Pancreas (tissue), 10 donors: ENCODE measurements around the gene CDKAL1. TPM values are rescaled to one million over a fixed set of nuclear protein-coding genes. Genes with fewer than 3 reads are reported as not detected.

Source experiments
- ATAC-seq, 4 donors: fragments of 200-7000 bp; cut with Tn5 transposase; one replicate each; pipeline versions ENCODE4 v1.8.0 to v1.9.1; 2020; ENCODE audit warnings: mild to moderate bottlenecking in 4 of 4, moderate library complexity in 4 of 4
- DNase-seq, 6 donors: peaks; one replicate each; pipeline ENCODE4 v3.0.0-alpha.2; 2020
- FAIRE-seq: peaks from 2 replicates; lab custom pipeline; 2012; peaks lifted over from hg19 to GRCh38; lab: Jason Lieb, UNC
- H3K27ac ChIP-seq, 4 donors: fragments of 200-600 bp; sonication (generic); 1 replicate in 3 of 4; 2 replicates in 1 of 4; pipeline versions ENCODE4 v1.5.0 to v1.8.0; 2020
- H3K27me3 ChIP-seq, 4 donors: fragments of 200-600 bp; one replicate each; pipeline ENCODE4 v1.8.0; 2021
- H3K36me3 ChIP-seq, 3 donors: fragments of 200-600 bp; sonication (generic) in 1 of 3; one replicate each; pipeline versions ENCODE4 v1.5.0 to v1.8.0; 2020 to 2021
- H3K4me1 ChIP-seq, 3 donors: fragments of 200-600 bp; one replicate each; pipeline ENCODE4 v1.8.0; 2021
- H3K4me3 ChIP-seq, 4 donors: fragments of 200-600 bp; sonication (generic) in 2 of 4; one replicate each; pipeline versions ENCODE4 v1.5.0 to v1.8.0; 2020 to 2021
- H3K9me3 ChIP-seq, 4 donors: fragments of 200-600 bp; one replicate each; pipeline ENCODE4 v1.8.0; 2021
- WGBS, 2 donors: extraction: QIAGEN DNeasy Blood & Tissue Kit; methylation state at CpG; one replicate each; pipeline ENCODE4 v1.1.7; 2013; 5-methylcytosine and 5-hydroxymethylcytosine counted together
- intact Hi-C, 3 donors: fragments of 100-400 bp; cut with DNase I; formaldehyde crosslinking; loops; one replicate each; pipeline versions ENCODE4 v1.11.1 to v1.14.2; 2022
- polyA plus RNA-seq, 2 donors: library from polyadenylated mRNA; stranded (reverse); fragments of 200-250 nt; gene quantifications; one replicate each; pipeline ENCODE4 v1.2.3, GENCODE V29; 2013
- total RNA-seq, 6 donors: library from RNA; stranded (reverse); fragmentation: NEBNext Ultra II Directional in 4 of 6; extraction: Animal tissue kit (Norgen Biotek cat#: 25700) in 4 of 6; gene quantifications; one replicate each; pipeline versions ENCODE4 v1.2.1 to v1.2.4, GENCODE V29; 2021 to 2023
- TF ChIP-seq, protein P1 (sequence below), 4 donors: fragments of 200-600 bp; sonication (generic) in 3 of 4; IDR thresholded peaks; one replicate each; pipeline versions ENCODE4 v1.5.0 to v1.8.0; 2021; ENCODE audit warnings: antibody characterized with exemption in 4 of 4
- donor health status: healthy with polysubstance abuse.
- donor health status: DM: no; HTN: no; CAD: no; lungs with moderate emphysema.
- donor health status: DM: no; HTN: no; CAD: no.
- donor health status: control.
- donor health status: control.
- donor health status: Bipolar disorder and iron deficiency.
- donor health status: DM: yes; HTN: yes; CAD: no.
- donor health status: DM: no; HTN: no; CAD: no.
- donor health status: DM: no; HTN: no; CAD: no.
- donor health status: DM: yes; HTN: yes; CAD: no.

Gene CDKAL1
- total and polyA plus RNA-seq, 8 donors = 3.3 to 11.7 (median 8.2) TPM

DNA sequence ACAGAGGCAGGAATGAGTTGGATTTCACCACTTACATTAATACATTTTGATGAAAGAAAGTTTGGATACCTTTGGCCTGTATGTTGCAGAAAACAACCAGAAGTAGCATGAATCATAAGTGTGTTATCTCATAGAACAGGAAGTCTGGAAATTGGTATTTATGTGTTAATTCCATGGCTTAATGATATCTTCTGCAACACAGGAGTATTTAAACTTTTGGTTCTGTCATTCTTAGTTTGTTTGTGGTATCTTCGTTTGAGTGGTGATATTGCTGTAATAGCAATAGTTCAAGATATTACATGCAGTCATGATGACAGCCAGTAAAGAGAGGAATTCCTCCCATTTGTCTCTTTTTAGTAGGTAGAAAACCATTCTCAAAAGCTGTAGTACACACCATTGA is 177.3 kb downstream of the CDKAL1 start:
- H3K36me3 ChIP-seq = no peaks in the 10 kb centered on the region
- ATAC-seq (no peak), FAIRE-seq (no peak), DNase-seq (no peak)
- intact Hi-C loops = no loop called here
- H3K9me3 ChIP-seq = no peaks in the 10 kb centered on the region
- TF ChIP-seq, protein P1, sequence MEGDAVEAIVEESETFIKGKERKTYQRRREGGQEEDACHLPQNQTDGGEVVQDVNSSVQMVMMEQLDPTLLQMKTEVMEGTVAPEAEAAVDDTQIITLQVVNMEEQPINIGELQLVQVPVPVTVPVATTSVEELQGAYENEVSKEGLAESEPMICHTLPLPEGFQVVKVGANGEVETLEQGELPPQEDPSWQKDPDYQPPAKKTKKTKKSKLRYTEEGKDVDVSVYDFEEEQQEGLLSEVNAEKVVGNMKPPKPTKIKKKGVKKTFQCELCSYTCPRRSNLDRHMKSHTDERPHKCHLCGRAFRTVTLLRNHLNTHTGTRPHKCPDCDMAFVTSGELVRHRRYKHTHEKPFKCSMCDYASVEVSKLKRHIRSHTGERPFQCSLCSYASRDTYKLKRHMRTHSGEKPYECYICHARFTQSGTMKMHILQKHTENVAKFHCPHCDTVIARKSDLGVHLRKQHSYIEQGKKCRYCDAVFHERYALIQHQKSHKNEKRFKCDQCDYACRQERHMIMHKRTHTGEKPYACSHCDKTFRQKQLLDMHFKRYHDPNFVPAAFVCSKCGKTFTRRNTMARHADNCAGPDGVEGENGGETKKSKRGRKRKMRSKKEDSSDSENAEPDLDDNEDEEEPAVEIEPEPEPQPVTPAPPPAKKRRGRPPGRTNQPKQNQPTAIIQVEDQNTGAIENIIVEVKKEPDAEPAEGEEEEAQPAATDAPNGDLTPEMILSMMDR (IDR thresholded peaks at IDR 0.05) = no peak
- 55 to 68% methylated on average over 1 of the region's 1 CpG for WGBS, 2 donors
- H3K4me3 ChIP-seq = no peak overlapping the region
- H3K27me3 ChIP-seq = no peaks in the 10 kb centered on the region
- H3K4me1 ChIP-seq = peaks cover 0 to 19% (median 12%) of the 10 kb centered on the region in 3 donors
- no peak overlapping the region for H3K27ac ChIP-seq

DNA sequence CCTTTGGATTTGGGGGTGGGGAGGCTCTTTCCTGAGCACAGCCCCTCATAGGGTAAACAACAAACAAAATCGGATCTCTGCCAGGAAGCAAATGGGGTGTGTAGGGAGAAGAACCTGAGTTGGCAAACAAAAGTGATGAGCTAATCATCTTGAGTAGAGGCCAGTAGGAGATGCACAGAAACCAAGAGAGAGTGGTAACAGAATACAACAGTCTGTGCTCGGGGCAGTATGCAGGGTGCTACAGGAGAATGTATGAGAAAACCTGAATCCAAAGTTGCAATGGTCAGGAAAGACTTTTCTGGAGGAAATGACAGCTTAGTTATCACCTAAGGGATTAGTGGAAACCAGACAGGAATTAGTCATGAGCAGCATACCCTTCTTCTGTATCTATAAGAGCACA is 177.8 kb downstream of the CDKAL1 start:
- Histone ChIP-seq H3K27me3 (no peaks in the 10 kb centered on the region), H3K36me3 (no peaks in the 10 kb centered on the region), H3K9me3 (no peaks in the 10 kb centered on the region), H3K27ac (no peak overlapping the region), H3K4me1 (peaks cover 0 to 14% (median 10%) of the 10 kb centered on the region in 3 donors), H3K4me3 (no peak overlapping the region)
- TF ChIP-seq, protein P1 (IDR thresholded peaks at IDR 0.05) = no peak
- intact Hi-C loops = no loop called here
- 65 to 74% methylated on average over 2 of the region's 2 CpGs for WGBS, 2 donors
- FAIRE-seq = no peak
- no peak for ATAC-seq
- no peak for DNase-seq

DNA sequence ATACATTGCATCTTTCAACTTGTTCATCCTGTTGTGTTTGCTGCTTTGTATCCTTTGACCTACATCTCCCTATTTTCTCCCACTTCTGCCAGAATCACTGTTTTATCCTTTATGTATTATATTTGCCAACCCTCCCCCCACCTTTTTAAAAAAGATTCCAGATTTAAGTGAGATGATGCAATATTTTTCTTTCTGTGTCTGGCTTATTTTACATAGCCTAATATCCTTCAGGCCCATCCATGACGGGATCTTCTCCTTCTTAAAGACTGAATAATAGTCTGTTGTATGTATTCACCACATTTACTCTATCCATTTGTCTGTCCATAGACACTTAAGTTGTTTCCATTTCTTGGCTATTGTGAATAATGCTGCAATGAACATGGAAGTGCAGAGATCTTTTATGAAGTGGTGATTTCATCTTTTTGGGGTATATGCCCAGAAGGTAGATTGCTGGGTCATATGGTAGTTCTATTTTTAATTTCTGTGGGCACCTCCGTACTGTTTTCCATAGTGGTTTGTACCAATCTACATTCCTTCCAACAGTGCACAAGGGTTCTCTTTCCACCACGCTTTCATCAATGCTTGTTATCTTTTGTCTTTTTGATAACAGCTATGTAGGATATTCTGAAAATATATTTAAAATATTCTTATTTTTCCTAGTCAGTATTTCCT is 181.0 kb downstream of the CDKAL1 start:
- no peaks in the 10 kb centered on the region for H3K27me3 ChIP-seq
- H3K27ac ChIP-seq = no peak overlapping the region
- DNase-seq (no peak), FAIRE-seq (no peak), ATAC-seq (no peak)
- intact Hi-C loops = no loop called here
- H3K4me1 ChIP-seq = peaks cover 0 to 3% (median 0%) of the 10 kb centered on the region in 3 donors
- no peak overlapping the region for H3K4me3 ChIP-seq
- TF ChIP-seq, protein P1 (IDR thresholded peaks at IDR 0.05) = no peak
- 65% methylated on average over 3 of the region's 3 CpGs for WGBS, 2 donors
- no peaks in the 10 kb centered on the region for H3K36me3 ChIP-seq
- H3K9me3 ChIP-seq = no peaks in the 10 kb centered on the region

DNA sequence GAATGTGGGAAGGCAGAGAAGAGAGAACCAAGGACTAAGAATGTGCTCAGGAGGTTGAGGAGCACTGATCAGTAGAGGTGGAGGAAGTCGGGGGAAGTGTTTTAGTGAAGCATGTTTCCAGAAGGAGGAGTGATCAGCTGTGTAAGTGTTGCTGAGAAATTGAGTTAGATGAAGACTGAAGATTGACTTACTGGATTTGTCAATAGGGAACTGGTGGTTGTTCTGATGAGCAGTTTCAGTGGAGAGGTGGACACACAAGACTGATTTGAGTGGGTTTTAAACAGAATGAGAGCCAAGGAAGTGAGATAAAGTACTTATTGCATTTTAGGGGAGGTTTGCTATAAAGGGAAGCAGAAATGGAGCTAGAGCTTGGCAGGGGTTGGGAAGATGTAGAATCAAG is 182.6 kb downstream of the CDKAL1 start:
- Histone ChIP-seq H3K27me3 (no peaks in the 10 kb centered on the region), H3K36me3 (no peaks in the 10 kb centered on the region), H3K9me3 (no peaks in the 10 kb centered on the region), H3K27ac (no peak overlapping the region), H3K4me1 (no peaks in the 10 kb centered on the region), H3K4me3 (no peak overlapping the region)
- TF ChIP-seq, protein P1 (IDR thresholded peaks at IDR 0.05) = no peak
- ATAC-seq (no peak), DNase-seq (no peak), FAIRE-seq (no peak)
- intact Hi-C loops = no loop called here
- WGBS, 2 donors = 89% methylated on average over 1 of the region's 1 CpG

DNA sequence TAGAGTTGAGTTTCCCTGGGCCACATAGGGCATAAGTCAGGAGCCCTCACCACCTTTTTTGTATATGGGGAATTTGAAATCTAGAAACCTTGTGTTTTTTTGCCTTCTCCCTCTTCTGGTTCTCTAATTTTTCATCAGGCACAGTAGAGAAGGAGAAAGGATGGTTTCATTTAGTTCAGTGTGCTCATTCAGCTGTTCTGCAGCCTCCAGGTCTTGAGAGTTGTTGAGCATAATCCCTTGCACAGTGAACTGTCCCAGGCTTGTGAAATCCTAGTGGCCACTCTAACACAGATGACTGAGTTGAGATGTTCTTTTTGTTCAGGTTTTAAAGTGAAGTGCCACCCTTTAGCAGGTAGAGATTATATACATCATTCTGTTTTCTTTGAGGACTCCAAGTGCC is 183.5 kb downstream of the CDKAL1 start:
- Histone ChIP-seq H3K9me3 (no peaks in the 10 kb centered on the region), H3K27ac (no peak overlapping the region), H3K36me3 (no peaks in the 10 kb centered on the region), H3K27me3 (no peaks in the 10 kb centered on the region), H3K4me1 (no peaks in the 10 kb centered on the region), H3K4me3 (no peak overlapping the region)
- DNase-seq (no peak), ATAC-seq (no peak), FAIRE-seq (no peak)
- intact Hi-C loops = no loop called here
- TF ChIP-seq, protein P1 (IDR thresholded peaks at IDR 0.05) = no peak
